HepG2 (cell line): ENCODE measurements around the gene SYMPK. TPM values are rescaled to one million over a fixed set of nuclear protein-coding genes. Genes with fewer than 3 reads are reported as not detected.

ENCODE experiments used
- ISX ChIP-seq: sonication (generic); formaldehyde crosslinking; conservative IDR thresholded peaks from 2 replicates; pipeline ENCODE4 v1.5.0; 2020; ENCODE audit warnings: missing genetic modification reagents
- KDM6A ChIP-seq: IDR thresholded peaks from 2 replicates; pipeline ENCODE4 v1.6.1; 2016; ENCODE audit warnings: low read depth
- NRL ChIP-seq: sonication (generic); formaldehyde crosslinking; IDR thresholded peaks from 2 replicates; pipeline ENCODE4 v1.5.0; 2020; ENCODE audit warnings: missing genetic modification reagents, mild to moderate bottlenecking, moderate library complexity, borderline replicate concordance
- PHF21A ChIP-seq: sonication (generic); formaldehyde crosslinking; IDR thresholded peaks from 2 replicates; pipeline ENCODE4 v1.5.0; 2020; ENCODE audit warnings: mild to moderate bottlenecking, missing genetic modification reagents
- RFXAP ChIP-seq: sonication (generic); formaldehyde crosslinking; IDR thresholded peaks from 2 replicates; pipeline ENCODE4 v1.4.0; 2020; ENCODE audit warnings: missing genetic modification reagents, borderline replicate concordance
- SALL2 ChIP-seq: sonication (generic); formaldehyde crosslinking; IDR thresholded peaks from 2 replicates; pipeline ENCODE4 v1.8.1; 2023; ENCODE audit warnings: mild to moderate bottlenecking, missing genetic modification reagents, inconsistent platforms
- TOE1 ChIP-seq: sonication (generic); formaldehyde crosslinking; IDR thresholded peaks from 2 replicates; pipeline ENCODE4 v1.4.0; 2020; ENCODE audit warnings: mild to moderate bottlenecking, missing genetic modification reagents
- ZBTB3 ChIP-seq: sonication (generic); formaldehyde crosslinking; IDR thresholded peaks from 2 replicates; pipeline ENCODE4 v1.4.0; 2020; ENCODE audit warnings: low read depth, mild to moderate bottlenecking, moderate library complexity, missing genetic modification reagents, borderline replicate concordance
- ZFP1 ChIP-seq: IDR thresholded peaks from 2 replicates; pipeline ENCODE4 v1.6.1; 2016
- ZNF326 ChIP-seq: sonication (generic); formaldehyde crosslinking; IDR thresholded peaks from 2 replicates; pipeline ENCODE4 v1.4.0; 2020; ENCODE audit warnings: missing genetic modification reagents, borderline replicate concordance
- ZNF337 ChIP-seq: sonication (generic); formaldehyde crosslinking; IDR thresholded peaks from 2 replicates; pipeline ENCODE4 v1.5.1; 2020; ENCODE audit warnings: missing genetic modification reagents, low read depth, mild to moderate bottlenecking, borderline replicate concordance
- ZNF776 ChIP-seq: sonication (generic); formaldehyde crosslinking; IDR thresholded peaks from 2 replicates; pipeline ENCODE4 v1.4.0; 2020; ENCODE audit warnings: mild to moderate bottlenecking, missing genetic modification reagents
- polyA plus RNA-seq, 8 experiments: library from polyadenylated mRNA; depleted of rRNA in 3 of 8; stranded (reverse) in 7 of 8; unstranded in 1 of 8; fragments of >200 nt; fragmentation: Illumina TruSeq in 4 of 8; extraction: Trizol in 4 of 8; gene quantifications; 2 replicates each; pipeline versions ENCODE4 v1.2.1 to v1.2.3, GENCODE V29; 2011 to 2016; ENCODE audit warnings: low read depth in 4 of 8, missing spikeins in 1 of 8, mixed read lengths in 1 of 8; ENCODE audit not compliant: insufficient read depth in 1 of 8
- total RNA-seq, 5 experiments: library from RNA; depleted of rRNA; stranded (reverse); fragments of >200 nt; fragmentation: Illumina TruSeq; extraction: Trizol; gene quantifications; 2 replicates each; pipeline ENCODE4 v1.2.3, GENCODE V29; 2016; ENCODE audit warnings: low read depth in 1 of 5
- TF ChIP-seq, protein P1 (sequence below): sonication (generic); formaldehyde crosslinking; IDR thresholded peaks from 2 replicates; pipeline ENCODE4 v1.4.0; 2020; ENCODE audit warnings: missing genetic modification reagents, borderline replicate concordance
- TF ChIP-seq, protein P2 (sequence below): sonication (generic); formaldehyde crosslinking; IDR thresholded peaks from 2 replicates; pipeline ENCODE4 v1.8.1; 2023; ENCODE audit warnings: mild to moderate bottlenecking, missing genetic modification reagents
- TF ChIP-seq, protein P3 (sequence below): sonication (generic); formaldehyde crosslinking; IDR thresholded peaks from 2 replicates; pipeline ENCODE4 v1.4.0; 2020; ENCODE audit warnings: missing genetic modification reagents, borderline replicate concordance
- TF ChIP-seq, protein P4 (sequence below): IDR thresholded peaks from 2 replicates; pipeline ENCODE4 v1.6.1; 2016
- TF ChIP-seq, protein P5 (sequence below): sonication (generic); formaldehyde crosslinking; IDR thresholded peaks from 2 replicates; pipeline ENCODE4 v1.5.1; 2020; ENCODE audit warnings: missing genetic modification reagents, mild to moderate bottlenecking, borderline replicate concordance
- TF ChIP-seq, protein P6 (sequence below): sonication (generic); formaldehyde crosslinking; IDR thresholded peaks from 2 replicates; pipeline ENCODE4 v1.4.0; 2020; ENCODE audit warnings: missing genetic modification reagents

SYMPK gene
- total and polyA plus RNA-seq, 2 of the 13 experiments (the other 11 are each of a cell fraction or from before 2014, with no cell fraction given), result 21.9 to 55.7 TPM

DNA sequence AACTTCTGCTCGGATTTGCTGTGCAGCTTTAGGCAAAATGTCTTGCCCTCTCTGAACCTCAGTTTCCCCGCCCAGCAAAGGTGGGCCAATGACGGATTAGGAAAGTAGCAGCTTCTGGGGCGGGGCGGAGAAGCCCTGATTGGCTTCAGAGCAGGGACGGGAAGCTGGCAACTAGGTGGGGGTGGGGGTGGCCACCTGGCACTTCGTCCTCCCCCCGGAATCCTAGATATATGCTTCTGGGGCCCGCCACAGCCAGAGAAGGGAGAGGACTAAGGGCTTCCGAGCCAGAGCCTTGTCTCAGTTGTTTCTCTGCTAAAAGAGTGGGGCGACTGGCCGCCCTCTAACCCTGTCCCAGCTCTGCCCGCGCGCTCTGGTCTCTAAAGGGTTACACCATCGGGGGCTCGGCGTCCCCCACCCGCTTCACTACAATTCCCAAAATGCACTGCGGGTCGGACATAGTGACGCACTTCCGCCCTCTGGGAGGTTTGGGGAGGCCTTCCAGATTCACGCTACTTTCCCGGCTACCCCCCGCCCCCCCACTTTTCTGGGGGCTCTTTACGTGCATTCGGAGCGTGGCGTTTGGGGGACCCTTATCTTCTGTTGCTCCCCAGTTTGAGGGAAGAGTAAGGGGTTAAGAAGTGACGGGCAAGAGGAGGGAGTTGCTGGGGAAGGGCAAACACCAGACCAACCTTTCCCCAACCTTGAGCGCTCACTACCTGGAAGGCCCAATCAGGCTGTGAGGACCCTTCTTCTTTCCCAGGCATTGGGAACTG, 23.7 kb upstream of the SYMPK start (continued):
- TF ChIP-seq, protein P1, sequence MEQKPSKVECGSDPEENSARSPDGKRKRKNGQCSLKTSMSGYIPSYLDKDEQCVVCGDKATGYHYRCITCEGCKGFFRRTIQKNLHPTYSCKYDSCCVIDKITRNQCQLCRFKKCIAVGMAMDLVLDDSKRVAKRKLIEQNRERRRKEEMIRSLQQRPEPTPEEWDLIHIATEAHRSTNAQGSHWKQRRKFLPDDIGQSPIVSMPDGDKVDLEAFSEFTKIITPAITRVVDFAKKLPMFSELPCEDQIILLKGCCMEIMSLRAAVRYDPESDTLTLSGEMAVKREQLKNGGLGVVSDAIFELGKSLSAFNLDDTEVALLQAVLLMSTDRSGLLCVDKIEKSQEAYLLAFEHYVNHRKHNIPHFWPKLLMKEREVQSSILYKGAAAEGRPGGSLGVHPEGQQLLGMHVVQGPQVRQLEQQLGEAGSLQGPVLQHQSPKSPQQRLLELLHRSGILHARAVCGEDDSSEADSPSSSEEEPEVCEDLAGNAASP, result no peak; the same call in 1 of the 2 replicates
- TF ChIP-seq, protein P2, sequence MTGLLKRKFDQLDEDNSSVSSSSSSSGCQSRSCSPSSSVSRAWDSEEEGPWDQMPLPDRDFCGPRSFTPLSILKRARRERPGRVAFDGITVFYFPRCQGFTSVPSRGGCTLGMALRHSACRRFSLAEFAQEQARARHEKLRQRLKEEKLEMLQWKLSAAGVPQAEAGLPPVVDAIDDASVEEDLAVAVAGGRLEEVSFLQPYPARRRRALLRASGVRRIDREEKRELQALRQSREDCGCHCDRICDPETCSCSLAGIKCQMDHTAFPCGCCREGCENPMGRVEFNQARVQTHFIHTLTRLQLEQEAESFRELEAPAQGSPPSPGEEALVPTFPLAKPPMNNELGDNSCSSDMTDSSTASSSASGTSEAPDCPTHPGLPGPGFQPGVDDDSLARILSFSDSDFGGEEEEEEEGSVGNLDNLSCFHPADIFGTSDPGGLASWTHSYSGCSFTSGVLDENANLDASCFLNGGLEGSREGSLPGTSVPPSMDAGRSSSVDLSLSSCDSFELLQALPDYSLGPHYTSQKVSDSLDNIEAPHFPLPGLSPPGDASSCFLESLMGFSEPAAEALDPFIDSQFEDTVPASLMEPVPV (CRISPR knock-in tag), result no peak
- TF ChIP-seq NRL (CRISPR knock-in tag) (0 out of 2 replicates have a peak, but pooled peaks have one; percentile 59), TOE1 (CRISPR knock-in tag) (no peak; the same call in 1 of the 2 replicates), ISX (CRISPR knock-in tag) (peak; percentile 48; the same call in 1 of the 2 replicates), ZBTB3 (CRISPR knock-in tag) (no peak), KDM6A (CRISPR knock-in tag) (no peak), ZNF326 (0 out of 2 replicates have a peak, but pooled peaks have one; percentile 20), RFXAP (CRISPR knock-in tag) (no peak), ZNF776 (CRISPR knock-in tag) (no peak), PHF21A (CRISPR knock-in tag) (no peak), ZNF337 (CRISPR knock-in tag) (no peak), SALL2 (CRISPR knock-in tag) (peak; percentile 81), ZFP1 (CRISPR knock-in tag) (no peak)
- TF ChIP-seq, protein P3, sequence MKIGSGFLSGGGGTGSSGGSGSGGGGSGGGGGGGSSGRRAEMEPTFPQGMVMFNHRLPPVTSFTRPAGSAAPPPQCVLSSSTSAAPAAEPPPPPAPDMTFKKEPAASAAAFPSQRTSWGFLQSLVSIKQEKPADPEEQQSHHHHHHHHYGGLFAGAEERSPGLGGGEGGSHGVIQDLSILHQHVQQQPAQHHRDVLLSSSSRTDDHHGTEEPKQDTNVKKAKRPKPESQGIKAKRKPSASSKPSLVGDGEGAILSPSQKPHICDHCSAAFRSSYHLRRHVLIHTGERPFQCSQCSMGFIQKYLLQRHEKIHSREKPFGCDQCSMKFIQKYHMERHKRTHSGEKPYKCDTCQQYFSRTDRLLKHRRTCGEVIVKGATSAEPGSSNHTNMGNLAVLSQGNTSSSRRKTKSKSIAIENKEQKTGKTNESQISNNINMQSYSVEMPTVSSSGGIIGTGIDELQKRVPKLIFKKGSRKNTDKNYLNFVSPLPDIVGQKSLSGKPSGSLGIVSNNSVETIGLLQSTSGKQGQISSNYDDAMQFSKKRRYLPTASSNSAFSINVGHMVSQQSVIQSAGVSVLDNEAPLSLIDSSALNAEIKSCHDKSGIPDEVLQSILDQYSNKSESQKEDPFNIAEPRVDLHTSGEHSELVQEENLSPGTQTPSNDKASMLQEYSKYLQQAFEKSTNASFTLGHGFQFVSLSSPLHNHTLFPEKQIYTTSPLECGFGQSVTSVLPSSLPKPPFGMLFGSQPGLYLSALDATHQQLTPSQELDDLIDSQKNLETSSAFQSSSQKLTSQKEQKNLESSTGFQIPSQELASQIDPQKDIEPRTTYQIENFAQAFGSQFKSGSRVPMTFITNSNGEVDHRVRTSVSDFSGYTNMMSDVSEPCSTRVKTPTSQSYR (CRISPR knock-in tag), result peak; percentile 67; the same call in 1 of the 2 replicates
- TF ChIP-seq, protein P4, sequence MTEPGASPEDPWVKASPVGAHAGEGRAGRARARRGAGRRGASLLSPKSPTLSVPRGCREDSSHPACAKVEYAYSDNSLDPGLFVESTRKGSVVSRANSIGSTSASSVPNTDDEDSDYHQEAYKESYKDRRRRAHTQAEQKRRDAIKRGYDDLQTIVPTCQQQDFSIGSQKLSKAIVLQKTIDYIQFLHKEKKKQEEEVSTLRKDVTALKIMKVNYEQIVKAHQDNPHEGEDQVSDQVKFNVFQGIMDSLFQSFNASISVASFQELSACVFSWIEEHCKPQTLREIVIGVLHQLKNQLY (CRISPR knock-in tag), result 0 out of 2 replicates have a peak, but pooled peaks have one; percentile 23
- TF ChIP-seq, protein P5, sequence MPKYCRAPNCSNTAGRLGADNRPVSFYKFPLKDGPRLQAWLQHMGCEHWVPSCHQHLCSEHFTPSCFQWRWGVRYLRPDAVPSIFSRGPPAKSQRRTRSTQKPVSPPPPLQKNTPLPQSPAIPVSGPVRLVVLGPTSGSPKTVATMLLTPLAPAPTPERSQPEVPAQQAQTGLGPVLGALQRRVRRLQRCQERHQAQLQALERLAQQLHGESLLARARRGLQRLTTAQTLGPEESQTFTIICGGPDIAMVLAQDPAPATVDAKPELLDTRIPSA (CRISPR knock-in tag), result no peak
- TF ChIP-seq, protein P6, sequence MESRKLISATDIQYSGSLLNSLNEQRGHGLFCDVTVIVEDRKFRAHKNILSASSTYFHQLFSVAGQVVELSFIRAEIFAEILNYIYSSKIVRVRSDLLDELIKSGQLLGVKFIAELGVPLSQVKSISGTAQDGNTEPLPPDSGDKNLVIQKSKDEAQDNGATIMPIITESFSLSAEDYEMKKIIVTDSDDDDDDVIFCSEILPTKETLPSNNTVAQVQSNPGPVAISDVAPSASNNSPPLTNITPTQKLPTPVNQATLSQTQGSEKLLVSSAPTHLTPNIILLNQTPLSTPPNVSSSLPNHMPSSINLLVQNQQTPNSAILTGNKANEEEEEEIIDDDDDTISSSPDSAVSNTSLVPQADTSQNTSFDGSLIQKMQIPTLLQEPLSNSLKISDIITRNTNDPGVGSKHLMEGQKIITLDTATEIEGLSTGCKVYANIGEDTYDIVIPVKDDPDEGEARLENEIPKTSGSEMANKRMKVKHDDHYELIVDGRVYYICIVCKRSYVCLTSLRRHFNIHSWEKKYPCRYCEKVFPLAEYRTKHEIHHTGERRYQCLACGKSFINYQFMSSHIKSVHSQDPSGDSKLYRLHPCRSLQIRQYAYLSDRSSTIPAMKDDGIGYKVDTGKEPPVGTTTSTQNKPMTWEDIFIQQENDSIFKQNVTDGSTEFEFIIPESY, result peak; percentile 62
